GM12878 (cell line): ENCODE results near the gene ZNF768. TPM values are rescaled to one million over a fixed set of nuclear protein-coding genes. Genes with fewer than 3 reads are reported as not detected.
A peak's percentile ranks its signal among the peaks of the same experiment; 100 is the strongest.

Source experiments
- ATAC-seq: fragments of 200-7000 bp; cut with Tn5 transposase; 3 replicates; pipeline ENCODE4 v1.9.1; 2020; ENCODE audit warnings: mild to moderate bottlenecking, moderate library complexity
- BruUV-seq: library from RNA; stranded (reverse); fragments of 400-500 nt; replicated peaks from 2 replicates; lab custom pipeline; 2021; lab: Mats Ljungman, UMichigan
- CTCF ChIA-PET: fragments of 300-600 bp; sonication (Branson Sonifier 250); formaldehyde crosslinking; extraction: SDS; loops from one replicate; lab custom pipeline; 2021; ENCODE audit warnings: inconsistent platforms; lab: Yijun Ruan, JAX
- POLR2A ChIA-PET: fragments of 350-600 bp; formaldehyde crosslinking; extraction: SDS; loops from one replicate; lab custom pipeline; 2021; ENCODE audit warnings: inconsistent platforms; lab: Charles Lee
- RAD21 ChIA-PET: fragments of 300-600 bp; sonication (Branson Sonifier 250); formaldehyde crosslinking; loops from one replicate; lab custom pipeline; 2023; ENCODE audit warnings: antibody characterized with exemption; ENCODE audit not compliant: unreplicated experiment; lab: Charles Lee
- SMC1A ChIA-PET: fragments of 300-600 bp; sonication (Branson Sonifier 250); formaldehyde crosslinking; loops from one replicate; lab custom pipeline; 2023; ENCODE audit not compliant: unreplicated experiment, uncharacterized antibody; lab: Charles Lee
- DNase-seq: peaks from one replicate; pipeline ENCODE4 v3.0.0-alpha.2; 2011; ENCODE audit warnings: low read depth, low spot score
- FAIRE-seq: peaks from 3 replicates; lab custom pipeline; 2011; peaks lifted over from hg19 to GRCh38; lab: Jason Lieb, UNC
- H2AFZ ChIP-seq: 2 replicates; pipeline ENCODE4 v1.6.0; 2011; ENCODE audit warnings: low read depth, low read length, control low read depth; ENCODE audit not compliant: control insufficient read depth
- H3K27ac ChIP-seq: 2 replicates; pipeline ENCODE4 v1.5.1; 2011; ENCODE audit warnings: control low read depth; ENCODE audit not compliant: control insufficient read depth, insufficient read depth
- H3K27me3 ChIP-seq, 2 experiments: replicated peaks in 1 of 2; 2 replicates each; pipeline versions ENCODE4 v1.6.0 to v1.6.1; 2011; ENCODE audit warnings: low read length in 1 of 2; ENCODE audit not compliant: control insufficient read depth in 2 of 2, insufficient read depth in 2 of 2
- H3K36me3 ChIP-seq, 2 experiments: 2 replicates each; pipeline ENCODE4 v1.5.1; 2011; ENCODE audit warnings: low read length in 1 of 2; ENCODE audit not compliant: control insufficient read depth in 2 of 2, insufficient read depth in 2 of 2
- H3K4me1 ChIP-seq: 2 replicates; pipeline ENCODE4 v1.6.1; 2011; ENCODE audit warnings: mild to moderate bottlenecking, low read length, moderate library complexity, mixed read lengths; ENCODE audit not compliant: control insufficient read depth, insufficient read depth
- H3K4me2 ChIP-seq: 2 replicates; pipeline ENCODE4 v1.6.0; 2011; ENCODE audit warnings: control low read depth; ENCODE audit not compliant: control insufficient read depth, insufficient read depth
- H3K4me3 ChIP-seq: fragments of 200-600 bp; sonication (generic); 2 replicates; pipeline ENCODE4 v1.5.1; 2016
- H3K79me2 ChIP-seq: 2 replicates; pipeline ENCODE4 v1.6.0; 2011; ENCODE audit warnings: low read length; ENCODE audit not compliant: control insufficient read depth, insufficient read depth
- H3K9ac ChIP-seq: 2 replicates; pipeline ENCODE4 v1.8.0; 2011; ENCODE audit warnings: low read length, control low read depth, mixed read lengths; ENCODE audit not compliant: control insufficient read depth, insufficient read depth
- H3K9me3 ChIP-seq: replicated peaks from 3 replicates; pipeline ENCODE4 v1.5.1; 2011; ENCODE audit warnings: mild to moderate bottlenecking, low read length; ENCODE audit not compliant: control insufficient read depth, insufficient read depth
- H4K20me1 ChIP-seq: 2 replicates; pipeline ENCODE4 v1.6.0; 2011; ENCODE audit not compliant: control insufficient read depth, insufficient read depth
- CBX5 ChIP-seq: sonication (generic); IDR thresholded peaks from 2 replicates; pipeline ENCODE4 v1.6.1; 2016; ENCODE audit warnings: low read depth, moderate library complexity, mild to moderate bottlenecking, inconsistent platforms
- EED ChIP-seq: sonication (generic); IDR thresholded peaks from 2 replicates; pipeline ENCODE4 v1.6.1; 2016; ENCODE audit warnings: antibody characterized with exemption, low read depth
- EGR1 ChIP-seq, 2 experiments: IDR thresholded peaks; 1 replicate in 1 of 2; 2 replicates in 1 of 2; pipeline ENCODE4 v1.6.1; 2011 to 2012; ENCODE audit warnings: low read depth in 2 of 2, low read length in 2 of 2, borderline replicate concordance in 1 of 2, mild to moderate bottlenecking in 1 of 2, moderate library complexity in 1 of 2
- NR2F1 ChIP-seq: fragments of 450-650 bp; conservative IDR thresholded peaks from 2 replicates; pipeline ENCODE4 v1.6.1; 2017; ENCODE audit warnings: mild to moderate bottlenecking
- PAX8 ChIP-seq: fragments of 450-650 bp; IDR thresholded peaks from 2 replicates; pipeline ENCODE4 v1.6.1; 2017; ENCODE audit warnings: mild to moderate bottlenecking, moderate library complexity
- SPI1 ChIP-seq: IDR thresholded peaks from 2 replicates; pipeline ENCODE4 v1.6.1; 2011; ENCODE audit warnings: low read depth, mild to moderate bottlenecking, low read length, moderate library complexity, borderline replicate concordance; ENCODE audit not compliant: insufficient read depth
- SUZ12 ChIP-seq: fragments of 200-600 bp; sonication (generic); IDR thresholded peaks from one replicate; pipeline ENCODE4 v1.6.1; 2018; ENCODE audit warnings: antibody characterized with exemption, mild to moderate bottlenecking; ENCODE audit not compliant: unreplicated experiment
- WGBS: methylation state at CpG from one replicate; pipeline ENCODE4 v1.1.6; 2016; ENCODE audit warnings: low lambda C conversion rate; ENCODE audit not compliant: insufficient replicate concordance, insufficient coverage; ENCODE audit errors: missing lambda C conversion rate; 5-methylcytosine and 5-hydroxymethylcytosine counted together
- in situ Hi-C: fragments of 300-500 bp; cut with MboI; formaldehyde crosslinking; loops from 9 replicates; pipeline ENCODE4 v1.14.3; 2018; ENCODE audit warnings: mixed read lengths
- intact Hi-C: fragments of 100-400 bp; cut with micrococcal nuclease; formaldehyde crosslinking; loops from one replicate; pipeline ENCODE4 v1.14.2; 2022; ENCODE audit not compliant: unreplicated experiment
- polyA plus RNA-seq, 11 experiments: library from polyadenylated mRNA; depleted of rRNA in 4 of 11; unstranded in 6 of 11; stranded (reverse) in 5 of 11; fragments of >200 nt; fragmentation: Nextera tagmentation in 4 of 11; fragmentation: Illumina TruSeq in 1 of 11; extraction: Ambion mirVana in 4 of 11; extraction: Trizol in 1 of 11; gene quantifications; 1 replicate in 1 of 11; 2 replicates in 10 of 11; pipeline versions ENCODE4 v1.2.1 to v1.2.3, GENCODE V29; 2011 to 2016; ENCODE audit warnings: inconsistent platforms in 2 of 11, missing spikeins in 2 of 11, low read depth in 1 of 11
- total RNA-seq, 4 experiments: library from RNA; depleted of rRNA in 3 of 4; stranded (reverse); fragments of >200 nt in 3 of 4; fragmentation: Illumina TruSeq in 1 of 4; extraction: Trizol in 1 of 4; gene quantifications; 2 replicates each; pipeline versions ENCODE4 v1.2.1 to v1.2.3, GENCODE V29; 2013 to 2021
- TF ChIP-seq, protein P1 (sequence below): fragments of 450-650 bp; IDR thresholded peaks from 2 replicates; pipeline ENCODE4 v1.6.1; 2014; ENCODE audit warnings: mild to moderate bottlenecking

The ZNF768 gene
- total and polyA plus RNA-seq, 10 of the 15 experiments (the other 5 are each of a cell fraction or from before 2014, with no cell fraction given): 0.05 to 23.1 (median 9.1) TPM

DNA sequence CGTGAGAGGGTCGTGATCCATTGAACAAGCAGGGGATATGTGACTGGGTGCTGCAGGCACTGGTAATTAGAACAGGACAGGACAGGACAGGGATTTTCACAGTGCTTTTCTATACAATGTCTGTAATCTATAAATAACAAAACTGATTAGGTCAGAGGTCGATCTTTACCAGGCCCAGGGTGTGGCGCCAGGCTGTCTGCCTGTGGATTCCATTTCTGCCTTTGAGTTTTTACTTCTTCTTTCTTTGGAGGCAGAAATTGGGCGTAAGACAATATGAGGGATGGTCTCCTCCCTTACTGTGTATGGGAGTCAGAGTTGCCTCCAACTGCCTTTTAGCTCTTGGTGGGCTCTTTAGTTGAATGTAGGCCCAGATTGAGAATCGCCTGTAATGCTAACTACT, 33.3 kb upstream of the ZNF768 start:
- intact Hi-C loops: no loop called here
- Histone ChIP-seq H3K36me3 (peaks cover 0 to 10% of the 10 kb centered on the region in 2 experiments; a peak in 3 of 4 replicates), H2AFZ (no peak overlapping the region), H3K9ac (no peak overlapping the region), H3K4me3 (no peak overlapping the region), H3K9me3 (no peaks in the 10 kb centered on the region), H3K27ac (no peak overlapping the region), H3K4me1 (no peaks in the 10 kb centered on the region), H3K79me2 (peaks cover 11% of the 10 kb centered on the region), H3K27me3 (no peaks in the 10 kb centered on the region), H4K20me1 (no peaks in the 10 kb centered on the region), H3K4me2 (no peak overlapping the region)
- no peak for ATAC-seq
- BruUV-seq: no TSS peak
- ChIA-PET RAD21 (interaction anchor here (2.3 to 4.3 kb wide), 2 partner anchors 24 kb away, joined by 10 to 99 read pairs; partner anchors contain the start of gene ZNF747), CTCF (interaction anchor here (3.1 to 3.6 kb wide), 3 partner anchors 24 to 130 kb away, joined by 12 to 23 read pairs (median 19); partner anchors contain the start of genes DCTPP1 and ZNF747), POLR2A (interaction anchor here (0.7 to 5.9 kb wide), 4 partner anchors 9 to 55 kb away, joined by 3 to 109 read pairs (median 20); partner anchors contain the start of genes ZNF688 and ZNF747), SMC1A (interaction anchor here (2.0 kb wide), 1 partner anchor 7 kb away, joined by 4 read pairs; no protein-coding TSS in a partner anchor)
- 96% methylated on average over 6 of the region's 6 CpGs for WGBS
- no peak for DNase-seq
- peak; percentile 7 for FAIRE-seq
- TF ChIP-seq EGR1 (IDR thresholded peaks at IDR 0.05; ENCODE audit: borderline replicate concordance in 1 of 2, low read depth in 2 of 2, low read length in 2 of 2): no peak
- no peak for TF ChIP-seq SUZ12
- no peak for TF ChIP-seq PAX8
- TF ChIP-seq NR2F1: no peak
- TF ChIP-seq, protein P1, sequence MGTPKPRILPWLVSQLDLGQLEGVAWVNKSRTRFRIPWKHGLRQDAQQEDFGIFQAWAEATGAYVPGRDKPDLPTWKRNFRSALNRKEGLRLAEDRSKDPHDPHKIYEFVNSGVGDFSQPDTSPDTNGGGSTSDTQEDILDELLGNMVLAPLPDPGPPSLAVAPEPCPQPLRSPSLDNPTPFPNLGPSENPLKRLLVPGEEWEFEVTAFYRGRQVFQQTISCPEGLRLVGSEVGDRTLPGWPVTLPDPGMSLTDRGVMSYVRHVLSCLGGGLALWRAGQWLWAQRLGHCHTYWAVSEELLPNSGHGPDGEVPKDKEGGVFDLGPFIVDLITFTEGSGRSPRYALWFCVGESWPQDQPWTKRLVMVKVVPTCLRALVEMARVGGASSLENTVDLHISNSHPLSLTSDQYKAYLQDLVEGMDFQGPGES: no peak
- TF ChIP-seq EED: no peak
- TF ChIP-seq SPI1: no peak
- no peak for TF ChIP-seq CBX5
- in situ Hi-C loops: no loop called here
